GM23338 (cell line): ENCODE results near the gene TRMT44. TPM values are rescaled to one million over a fixed set of nuclear protein-coding genes. Genes with fewer than 3 reads are reported as not detected.

Experiments
- ATAC-seq: fragments of 200-7000 bp; cut with Tn5 transposase; 3 replicates; pipeline ENCODE4 v1.9.1; 2020
- DNase-seq: peaks from one replicate; pipeline ENCODE4 v3.0.0-alpha.2; 2015; ENCODE audit warnings: low spot score
- H2AFZ ChIP-seq: fragments of 200-600 bp; sonication (generic); 2 replicates; pipeline ENCODE4 v1.8.0; 2016; ENCODE audit warnings: antibody characterized with exemption, mild to moderate bottlenecking, moderate library complexity
- H3F3A ChIP-seq: fragments of 200-600 bp; sonication (generic); replicated peaks from 2 replicates; pipeline ENCODE4 v1.8.0; 2017; ENCODE audit warnings: antibody characterized with exemption, mixed run types, low read depth
- H3K27ac ChIP-seq: fragments of 200-600 bp; sonication (generic); 2 replicates; pipeline ENCODE4 v1.6.1; 2016; ENCODE audit warnings: low read depth
- H3K27me3 ChIP-seq: fragments of 200-600 bp; sonication (generic); 2 replicates; pipeline ENCODE4 v1.8.0; 2016; ENCODE audit warnings: mild to moderate bottlenecking, mixed run types, moderate library complexity; ENCODE audit not compliant: insufficient read depth
- H3K36me3 ChIP-seq: fragments of 200-600 bp; sonication (generic); 2 replicates; pipeline ENCODE4 v1.8.0; 2016; ENCODE audit warnings: mild to moderate bottlenecking; ENCODE audit not compliant: insufficient read depth
- H3K4me1 ChIP-seq: fragments of 200-600 bp; sonication (generic); 2 replicates; pipeline ENCODE4 v1.8.0; 2016; ENCODE audit warnings: mild to moderate bottlenecking, moderate library complexity; ENCODE audit not compliant: insufficient read depth
- H3K4me2 ChIP-seq: fragments of 200-600 bp; sonication (generic); 2 replicates; pipeline ENCODE4 v1.7.1; 2017; ENCODE audit warnings: mixed run types
- H3K4me3 ChIP-seq: fragments of 200-600 bp; sonication (generic); 2 replicates; pipeline ENCODE4 v1.6.1; 2016; ENCODE audit warnings: mixed run types
- H3K79me2 ChIP-seq: fragments of 200-600 bp; sonication (generic); replicated peaks from 2 replicates; pipeline ENCODE4 v1.8.0; 2017; ENCODE audit warnings: mild to moderate bottlenecking; ENCODE audit not compliant: insufficient read depth
- H3K9me2 ChIP-seq: fragments of 200-600 bp; sonication (generic); 2 replicates; pipeline ENCODE4 v1.8.0; 2017; ENCODE audit not compliant: insufficient read depth
- H4K20me1 ChIP-seq: fragments of 200-600 bp; sonication (generic); replicated peaks from 2 replicates; pipeline ENCODE4 v1.8.0; 2017; ENCODE audit warnings: mild to moderate bottlenecking; ENCODE audit not compliant: insufficient read depth
- H3K27ac Mint-ChIP-seq: 2 replicates; pipeline ENCODE4 v1.8.0; 2020; ENCODE audit warnings: inconsistent platforms, mild to moderate bottlenecking, moderate library complexity, mixed read lengths
- H3K27me3 Mint-ChIP-seq: 3 replicates; pipeline ENCODE4 v1.8.0; 2022; ENCODE audit warnings: low read depth, mild to moderate bottlenecking, moderate library complexity, mixed read lengths, inconsistent platforms; ENCODE audit not compliant: insufficient read depth, poor library complexity
- H3K36me3 Mint-ChIP-seq: 3 replicates; pipeline ENCODE4 v1.8.0; 2021; ENCODE audit warnings: low read depth, mild to moderate bottlenecking, inconsistent platforms, moderate library complexity, mixed read lengths
- H3K4me1 Mint-ChIP-seq: 3 replicates; pipeline ENCODE4 v1.8.0; 2020; ENCODE audit warnings: mild to moderate bottlenecking, inconsistent platforms, mixed read lengths
- H3K4me3 Mint-ChIP-seq: 3 replicates; pipeline ENCODE4 v1.8.0; 2021; ENCODE audit warnings: moderate library complexity, mild to moderate bottlenecking, inconsistent platforms, mixed read lengths
- H3K9me3 Mint-ChIP-seq: 3 replicates; pipeline ENCODE4 v1.8.0; 2020; ENCODE audit warnings: moderate library complexity, mild to moderate bottlenecking, inconsistent platforms, mixed read lengths
- CREB1 ChIP-seq: fragments of 250-450 bp; sonication (Bioruptor Pico); IDR thresholded peaks from 2 replicates; pipeline ENCODE4 v1.5.0; 2020; ENCODE audit warnings: low read depth, mild to moderate bottlenecking, moderate library complexity
- EZH2 ChIP-seq: fragments of 200-600 bp; sonication (generic); IDR thresholded peaks from one replicate; pipeline ENCODE4 v1.8.0; 2017; ENCODE audit warnings: antibody characterized with exemption, mild to moderate bottlenecking, low read depth; ENCODE audit not compliant: unreplicated experiment
- JUNB ChIP-seq: IDR thresholded peaks from one replicate; pipeline ENCODE4 v1.6.1; 2016; ENCODE audit warnings: antibody characterized with exemption; ENCODE audit not compliant: unreplicated experiment
- NANOG ChIP-seq: IDR thresholded peaks from 2 replicates; pipeline ENCODE4 v1.6.1; 2016; ENCODE audit warnings: antibody characterized with exemption, borderline replicate concordance
- POLR2AphosphoS5 ChIP-seq: IDR thresholded peaks from 2 replicates; pipeline ENCODE4 v1.6.1; 2016; ENCODE audit warnings: antibody characterized with exemption, low read depth
- ZNF114 ChIP-seq: fragments of 250-450 bp; sonication (Bioruptor Pico); IDR thresholded peaks from 2 replicates; pipeline ENCODE4 v1.5.0; 2020; ENCODE audit warnings: mild to moderate bottlenecking, moderate library complexity
- polyA plus RNA-seq: library from polyadenylated mRNA; unstranded; fragments of >200 nt; fragmentation: Nextera tagmentation; extraction: Ambion mirVana; gene quantifications from 2 replicates; pipeline ENCODE4 v1.2.1, GENCODE V29; 2016
- total RNA-seq: library from RNA; depleted of rRNA; stranded (reverse); fragments of >200 nt; shearing (Covaris generic); gene quantifications from 2 replicates; pipeline ENCODE4 v1.2.3, GENCODE V29; 2014
- TF ChIP-seq, protein P1 (sequence below): IDR thresholded peaks from one replicate; pipeline ENCODE4 v1.6.1; 2018; ENCODE audit warnings: antibody characterized with exemption; ENCODE audit not compliant: unreplicated experiment
- TF ChIP-seq, protein P2 (sequence below): IDR thresholded peaks from 2 replicates; pipeline ENCODE4 v1.6.1; 2016; ENCODE audit warnings: antibody characterized with exemption
- TF ChIP-seq, protein P3 (sequence below), 2 experiments: fragments of 200-600 bp in 1 of 2; sonication (generic) in 1 of 2; conservative IDR thresholded peaks; 2 replicates each; pipeline versions ENCODE4 v1.5.1 to v1.6.1; 2016 to 2017; ENCODE audit warnings: antibody characterized with exemption in 2 of 2, low read depth in 2 of 2, mild to moderate bottlenecking in 2 of 2, moderate library complexity in 1 of 2

The TRMT44 gene
- total and polyA plus RNA-seq, 2 experiments from 2014 or later = 10.3 to 49.8 TPM

DNA sequence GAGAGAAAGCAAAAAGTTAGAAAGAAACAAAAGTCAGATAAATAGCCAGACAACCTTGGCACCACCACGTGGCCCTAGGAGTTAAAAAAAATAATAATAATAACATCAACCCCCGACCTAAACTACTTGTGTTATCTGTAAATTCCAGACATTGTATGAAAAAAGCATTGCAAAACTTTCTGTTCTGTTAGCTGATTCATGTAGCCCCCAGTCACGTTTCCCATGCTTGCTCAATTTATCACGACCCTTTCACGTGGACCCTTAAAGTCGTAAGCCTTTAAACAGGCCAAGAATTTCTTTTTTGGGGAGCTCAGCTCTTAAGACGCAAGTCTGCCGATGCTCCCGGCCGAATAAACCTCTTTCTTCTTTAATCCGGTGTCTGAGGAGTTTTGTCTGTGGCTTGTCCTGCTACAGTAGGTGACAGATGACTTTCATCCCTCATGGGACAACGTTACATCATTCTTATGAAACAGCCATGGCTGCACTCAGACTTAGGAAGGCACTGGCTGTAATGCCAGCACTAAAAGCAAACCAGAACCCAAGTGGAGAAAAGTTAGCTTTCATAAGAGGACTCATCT is 574 bp upstream of the TRMT44 start (continued):
- TF ChIP-seq, protein P1, sequence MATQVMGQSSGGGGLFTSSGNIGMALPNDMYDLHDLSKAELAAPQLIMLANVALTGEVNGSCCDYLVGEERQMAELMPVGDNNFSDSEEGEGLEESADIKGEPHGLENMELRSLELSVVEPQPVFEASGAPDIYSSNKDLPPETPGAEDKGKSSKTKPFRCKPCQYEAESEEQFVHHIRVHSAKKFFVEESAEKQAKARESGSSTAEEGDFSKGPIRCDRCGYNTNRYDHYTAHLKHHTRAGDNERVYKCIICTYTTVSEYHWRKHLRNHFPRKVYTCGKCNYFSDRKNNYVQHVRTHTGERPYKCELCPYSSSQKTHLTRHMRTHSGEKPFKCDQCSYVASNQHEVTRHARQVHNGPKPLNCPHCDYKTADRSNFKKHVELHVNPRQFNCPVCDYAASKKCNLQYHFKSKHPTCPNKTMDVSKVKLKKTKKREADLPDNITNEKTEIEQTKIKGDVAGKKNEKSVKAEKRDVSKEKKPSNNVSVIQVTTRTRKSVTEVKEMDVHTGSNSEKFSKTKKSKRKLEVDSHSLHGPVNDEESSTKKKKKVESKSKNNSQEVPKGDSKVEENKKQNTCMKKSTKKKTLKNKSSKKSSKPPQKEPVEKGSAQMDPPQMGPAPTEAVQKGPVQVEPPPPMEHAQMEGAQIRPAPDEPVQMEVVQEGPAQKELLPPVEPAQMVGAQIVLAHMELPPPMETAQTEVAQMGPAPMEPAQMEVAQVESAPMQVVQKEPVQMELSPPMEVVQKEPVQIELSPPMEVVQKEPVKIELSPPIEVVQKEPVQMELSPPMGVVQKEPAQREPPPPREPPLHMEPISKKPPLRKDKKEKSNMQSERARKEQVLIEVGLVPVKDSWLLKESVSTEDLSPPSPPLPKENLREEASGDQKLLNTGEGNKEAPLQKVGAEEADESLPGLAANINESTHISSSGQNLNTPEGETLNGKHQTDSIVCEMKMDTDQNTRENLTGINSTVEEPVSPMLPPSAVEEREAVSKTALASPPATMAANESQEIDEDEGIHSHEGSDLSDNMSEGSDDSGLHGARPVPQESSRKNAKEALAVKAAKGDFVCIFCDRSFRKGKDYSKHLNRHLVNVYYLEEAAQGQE = no peak

DNA sequence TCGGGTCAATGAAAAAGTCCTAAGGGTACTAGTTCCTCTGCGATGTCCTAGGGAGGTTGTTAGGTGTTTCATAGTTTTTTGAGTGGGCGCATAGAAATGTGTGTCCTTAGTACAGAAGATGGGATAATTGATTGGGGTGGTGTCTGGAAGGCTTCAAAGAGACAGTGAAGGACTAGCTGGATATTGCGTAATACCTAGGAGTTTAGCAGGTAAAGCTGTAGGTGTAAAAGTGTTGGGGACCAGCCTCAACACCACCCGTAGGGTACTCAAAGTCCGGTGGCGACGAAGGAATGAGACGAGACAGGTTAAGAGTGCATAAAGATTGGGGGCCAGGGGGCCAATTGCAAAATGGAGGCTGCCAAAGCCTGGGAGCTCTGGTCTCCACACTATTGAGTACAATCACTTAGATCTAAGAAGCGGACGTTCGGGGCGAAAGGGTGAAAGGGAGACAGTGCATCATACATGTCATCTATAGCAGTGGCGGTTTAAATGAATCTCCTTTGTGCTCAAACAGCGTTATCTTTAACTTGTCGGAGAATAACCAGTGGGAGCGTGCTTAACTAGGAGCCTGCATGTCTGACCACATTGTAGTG is 1.0 kb downstream of the TRMT44 start:
- H3K27me3 ChIP-seq = no peaks in the 10 kb centered on the region
- no peaks in the 10 kb centered on the region for H3K36me3 ChIP-seq
- peak overlapping the region; percentile 58 for H3K4me3 ChIP-seq
- DNase-seq (no peak), ATAC-seq (no peak)
- H2AFZ ChIP-seq = no peak overlapping the region
- peaks cover 32% of the 10 kb centered on the region for H4K20me1 ChIP-seq
- H3K4me3 Mint-ChIP-seq = peak overlapping the region; percentile 84
- H3K9me2 ChIP-seq = no peaks in the 10 kb centered on the region
- H3K27me3 Mint-ChIP-seq = peaks cover 11% of the 10 kb centered on the region
- TF ChIP-seq, protein P2, sequence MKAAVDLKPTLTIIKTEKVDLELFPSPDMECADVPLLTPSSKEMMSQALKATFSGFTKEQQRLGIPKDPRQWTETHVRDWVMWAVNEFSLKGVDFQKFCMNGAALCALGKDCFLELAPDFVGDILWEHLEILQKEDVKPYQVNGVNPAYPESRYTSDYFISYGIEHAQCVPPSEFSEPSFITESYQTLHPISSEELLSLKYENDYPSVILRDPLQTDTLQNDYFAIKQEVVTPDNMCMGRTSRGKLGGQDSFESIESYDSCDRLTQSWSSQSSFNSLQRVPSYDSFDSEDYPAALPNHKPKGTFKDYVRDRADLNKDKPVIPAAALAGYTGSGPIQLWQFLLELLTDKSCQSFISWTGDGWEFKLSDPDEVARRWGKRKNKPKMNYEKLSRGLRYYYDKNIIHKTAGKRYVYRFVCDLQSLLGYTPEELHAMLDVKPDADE = no peak
- no peak for TF ChIP-seq JUNB
- no peak for TF ChIP-seq CREB1 (CRISPR knock-in tag)
- TF ChIP-seq, protein P3, sequence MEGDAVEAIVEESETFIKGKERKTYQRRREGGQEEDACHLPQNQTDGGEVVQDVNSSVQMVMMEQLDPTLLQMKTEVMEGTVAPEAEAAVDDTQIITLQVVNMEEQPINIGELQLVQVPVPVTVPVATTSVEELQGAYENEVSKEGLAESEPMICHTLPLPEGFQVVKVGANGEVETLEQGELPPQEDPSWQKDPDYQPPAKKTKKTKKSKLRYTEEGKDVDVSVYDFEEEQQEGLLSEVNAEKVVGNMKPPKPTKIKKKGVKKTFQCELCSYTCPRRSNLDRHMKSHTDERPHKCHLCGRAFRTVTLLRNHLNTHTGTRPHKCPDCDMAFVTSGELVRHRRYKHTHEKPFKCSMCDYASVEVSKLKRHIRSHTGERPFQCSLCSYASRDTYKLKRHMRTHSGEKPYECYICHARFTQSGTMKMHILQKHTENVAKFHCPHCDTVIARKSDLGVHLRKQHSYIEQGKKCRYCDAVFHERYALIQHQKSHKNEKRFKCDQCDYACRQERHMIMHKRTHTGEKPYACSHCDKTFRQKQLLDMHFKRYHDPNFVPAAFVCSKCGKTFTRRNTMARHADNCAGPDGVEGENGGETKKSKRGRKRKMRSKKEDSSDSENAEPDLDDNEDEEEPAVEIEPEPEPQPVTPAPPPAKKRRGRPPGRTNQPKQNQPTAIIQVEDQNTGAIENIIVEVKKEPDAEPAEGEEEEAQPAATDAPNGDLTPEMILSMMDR (conservative IDR thresholded peaks at IDR 0.05; ENCODE audit: low read depth in 2 of 2) = no peak
- TF ChIP-seq POLR2AphosphoS5 = no peak
- TF ChIP-seq EZH2 = no peak
- no peak for TF ChIP-seq ZNF114 (CRISPR knock-in tag)
- no peak for TF ChIP-seq NANOG
- H3K79me2 ChIP-seq = peaks cover 64% of the 10 kb centered on the region
- H3K4me2 ChIP-seq = peak overlapping the region; percentile 98
- peaks cover 15% of the 10 kb centered on the region for H3K9me3 Mint-ChIP-seq
- H3F3A ChIP-seq = no peaks in the 10 kb centered on the region
- H3K4me1 ChIP-seq = peaks cover 22% of the 10 kb centered on the region
- H3K4me1 Mint-ChIP-seq = peaks cover 41% of the 10 kb centered on the region
- peaks cover 8% of the 10 kb centered on the region; the same call in 1 of the 3 replicates for H3K36me3 Mint-ChIP-seq
- H3K27ac ChIP-seq = no peak overlapping the region
- H3K27ac Mint-ChIP-seq = 0 out of 2 replicates have a peak overlapping the region, but pooled peaks have one; percentile 68
